Smooth muscle cell of the pulmonary artery (primary cell): Measurements from ENCODE around the gene KCNH6. TPM values are rescaled to one million over a fixed set of nuclear protein-coding genes. Genes with fewer than 3 reads are reported as not detected.

Source experiments
- total RNA-seq: library from RNA; depleted of rRNA; stranded (reverse); fragments of >200 nt; gene quantifications from 2 replicates; pipeline ENCODE4 v1.2.3, GENCODE V29; 2014

Gene KCNH6, protein sequence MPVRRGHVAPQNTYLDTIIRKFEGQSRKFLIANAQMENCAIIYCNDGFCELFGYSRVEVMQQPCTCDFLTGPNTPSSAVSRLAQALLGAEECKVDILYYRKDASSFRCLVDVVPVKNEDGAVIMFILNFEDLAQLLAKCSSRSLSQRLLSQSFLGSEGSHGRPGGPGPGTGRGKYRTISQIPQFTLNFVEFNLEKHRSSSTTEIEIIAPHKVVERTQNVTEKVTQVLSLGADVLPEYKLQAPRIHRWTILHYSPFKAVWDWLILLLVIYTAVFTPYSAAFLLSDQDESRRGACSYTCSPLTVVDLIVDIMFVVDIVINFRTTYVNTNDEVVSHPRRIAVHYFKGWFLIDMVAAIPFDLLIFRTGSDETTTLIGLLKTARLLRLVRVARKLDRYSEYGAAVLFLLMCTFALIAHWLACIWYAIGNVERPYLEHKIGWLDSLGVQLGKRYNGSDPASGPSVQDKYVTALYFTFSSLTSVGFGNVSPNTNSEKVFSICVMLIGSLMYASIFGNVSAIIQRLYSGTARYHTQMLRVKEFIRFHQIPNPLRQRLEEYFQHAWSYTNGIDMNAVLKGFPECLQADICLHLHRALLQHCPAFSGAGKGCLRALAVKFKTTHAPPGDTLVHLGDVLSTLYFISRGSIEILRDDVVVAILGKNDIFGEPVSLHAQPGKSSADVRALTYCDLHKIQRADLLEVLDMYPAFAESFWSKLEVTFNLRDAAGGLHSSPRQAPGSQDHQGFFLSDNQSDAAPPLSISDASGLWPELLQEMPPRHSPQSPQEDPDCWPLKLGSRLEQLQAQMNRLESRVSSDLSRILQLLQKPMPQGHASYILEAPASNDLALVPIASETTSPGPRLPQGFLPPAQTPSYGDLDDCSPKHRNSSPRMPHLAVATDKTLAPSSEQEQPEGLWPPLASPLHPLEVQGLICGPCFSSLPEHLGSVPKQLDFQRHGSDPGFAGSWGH
- not detected in 2 replicates for total RNA-seq

DNA sequence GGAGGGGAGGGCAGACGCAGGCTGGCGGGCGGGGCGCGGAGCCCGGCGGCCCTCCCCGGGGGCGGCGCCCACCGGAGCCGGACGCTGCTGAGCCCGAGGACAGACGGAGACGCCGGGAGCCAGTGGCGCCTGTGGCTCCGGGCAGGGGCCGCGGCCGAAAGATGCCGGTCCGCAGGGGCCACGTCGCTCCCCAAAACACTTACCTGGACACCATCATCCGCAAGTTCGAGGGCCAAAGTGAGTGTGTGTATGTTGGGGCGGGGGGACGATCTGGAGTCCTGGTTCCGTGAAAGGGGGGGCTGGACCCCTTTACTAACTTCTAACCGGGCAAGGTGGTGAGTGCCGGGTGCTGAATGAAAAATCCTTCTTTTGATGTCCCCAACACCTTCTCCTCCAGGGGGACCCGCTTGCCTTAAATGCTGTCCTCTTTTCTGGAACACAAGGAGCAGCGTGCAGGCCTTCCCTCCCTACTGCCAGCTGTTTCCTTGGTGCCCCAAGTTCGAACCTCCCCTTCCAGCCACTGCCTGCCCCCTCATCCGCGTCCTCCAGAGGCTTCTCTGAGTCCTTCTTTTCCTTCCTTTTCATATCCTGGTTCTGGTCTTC is at the start of gene KCNH6:
TSS of gene KCNH6 (plus strand) at position 106 of the 603 bp plus-strand sequence. CDS start at position 162, 56 bp downstream.

DNA sequence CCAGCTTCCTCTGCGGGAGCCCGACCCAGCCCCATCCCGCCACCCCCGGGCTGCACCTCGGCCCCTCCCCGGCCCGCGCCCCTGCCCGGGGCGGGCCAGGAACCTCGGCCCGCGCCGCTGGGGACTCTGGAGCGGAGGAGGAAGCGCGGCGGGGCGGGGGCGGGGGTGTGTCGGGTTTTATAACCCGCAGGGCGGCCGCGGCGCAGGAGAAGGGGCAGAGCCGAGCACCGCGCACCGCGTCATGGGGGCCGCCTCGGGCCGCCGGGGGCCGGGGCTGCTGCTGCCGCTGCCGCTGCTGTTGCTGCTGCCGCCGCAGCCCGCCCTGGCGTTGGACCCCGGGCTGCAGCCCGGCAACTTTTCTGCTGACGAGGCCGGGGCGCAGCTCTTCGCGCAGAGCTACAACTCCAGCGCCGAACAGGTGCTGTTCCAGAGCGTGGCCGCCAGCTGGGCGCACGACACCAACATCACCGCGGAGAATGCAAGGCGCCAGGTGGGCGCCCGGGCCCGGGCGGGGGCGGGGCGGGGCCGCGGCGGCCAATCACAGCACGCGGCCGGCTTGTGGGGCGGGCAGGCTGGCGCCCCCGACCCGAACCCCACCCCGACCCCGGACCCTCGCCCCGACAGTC is 46.2 kb upstream of the KCNH6 start, which contains the start of gene ACE:
TSS of gene ACE (plus strand) at position 208 of the 626 bp plus-strand sequence. CDS start at position 242, 34 bp downstream.

DNA sequence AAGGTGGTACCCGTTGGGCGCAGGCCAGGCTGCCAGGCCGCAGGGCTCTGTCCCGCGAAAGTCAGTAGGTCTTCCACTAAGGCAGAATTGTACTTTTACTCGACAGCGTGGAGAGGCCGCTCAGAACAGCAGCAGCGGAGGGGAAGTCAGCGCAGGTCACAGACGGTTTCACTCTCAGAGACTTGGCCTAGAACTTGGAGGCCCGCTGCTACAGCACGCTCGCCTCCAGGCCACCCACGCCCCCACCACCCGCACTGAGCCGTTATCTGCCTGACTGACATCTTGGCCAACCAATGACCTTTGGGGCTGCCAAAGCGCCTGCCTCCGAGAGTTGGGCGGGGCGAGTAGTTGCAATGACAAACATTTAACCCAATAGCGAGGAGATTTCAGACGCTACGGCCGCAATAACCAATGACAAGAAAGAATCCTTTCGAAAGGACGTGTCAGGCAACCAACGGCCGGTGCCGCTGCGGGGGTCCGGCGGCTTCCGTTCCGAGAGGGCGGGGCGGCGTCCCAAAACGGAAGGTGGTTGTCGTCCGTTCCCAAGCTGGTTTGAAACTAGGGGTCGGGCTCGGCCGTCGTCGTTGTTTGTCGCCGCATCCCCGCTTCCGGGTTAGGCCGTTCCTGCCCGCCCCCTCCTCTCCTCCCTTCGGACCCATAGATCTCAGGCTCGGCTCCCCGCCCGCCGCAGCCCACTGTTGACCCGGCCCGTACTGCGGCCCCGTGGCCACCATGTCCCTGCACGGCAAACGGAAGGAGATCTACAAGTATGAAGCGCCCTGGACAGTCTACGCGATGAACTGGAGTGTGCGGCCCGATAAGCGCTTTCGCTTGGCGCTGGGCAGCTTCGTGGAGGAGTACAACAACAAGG is 27.0 kb downstream of the KCNH6 start, which contains the start of gene DCAF7:
TSS of gene DCAF7 (plus strand) at position 532 of the 871 bp plus-strand sequence. CDS start at position 733, 201 bp downstream.

Other genes with a start within 250 kb of the KCNH6 start
- 34.9 and 36.4 TPM in 2 replicates for gene CYB561, start 77.1 kb upstream of the KCNH6 start, total RNA-seq
- 3.5 and 3.8 TPM in 2 replicates for gene ACE, start 46.3 kb upstream of the KCNH6 start, total RNA-seq
- 26.7 and 30.4 TPM in 2 replicates for gene DCAF7, start 27.1 kb downstream of the KCNH6 start, total RNA-seq
- 11.7 and 14.1 TPM in 2 replicates for gene TACO1, start 77.5 kb downstream of the KCNH6 start, total RNA-seq
- 42.1 and 43.8 TPM in 2 replicates for gene MAP3K3, start 99.1 kb downstream of the KCNH6 start, total RNA-seq
- 4.9 and 9.0 TPM in 2 replicates for gene LIMD2, start 176.8 kb downstream of the KCNH6 start, total RNA-seq
- gene STRADA, start 218.4 kb downstream of the KCNH6 start, total RNA-seq: 23.7 and 25.8 TPM in 2 replicates